CD4-positive, alpha-beta T cell treated with Interleukin-4 for 1 hour (primary cell): Measurements from ENCODE around the gene APBA3.
A peak's percentile ranks its signal among the peaks of the same experiment; 100 is the strongest.

Experiments used
- DNase-seq, 2 donors: peaks; one replicate each; pipeline ENCODE4 v3.0.0-alpha.2; 2020 to 2022

The APBA3 gene

DNA sequence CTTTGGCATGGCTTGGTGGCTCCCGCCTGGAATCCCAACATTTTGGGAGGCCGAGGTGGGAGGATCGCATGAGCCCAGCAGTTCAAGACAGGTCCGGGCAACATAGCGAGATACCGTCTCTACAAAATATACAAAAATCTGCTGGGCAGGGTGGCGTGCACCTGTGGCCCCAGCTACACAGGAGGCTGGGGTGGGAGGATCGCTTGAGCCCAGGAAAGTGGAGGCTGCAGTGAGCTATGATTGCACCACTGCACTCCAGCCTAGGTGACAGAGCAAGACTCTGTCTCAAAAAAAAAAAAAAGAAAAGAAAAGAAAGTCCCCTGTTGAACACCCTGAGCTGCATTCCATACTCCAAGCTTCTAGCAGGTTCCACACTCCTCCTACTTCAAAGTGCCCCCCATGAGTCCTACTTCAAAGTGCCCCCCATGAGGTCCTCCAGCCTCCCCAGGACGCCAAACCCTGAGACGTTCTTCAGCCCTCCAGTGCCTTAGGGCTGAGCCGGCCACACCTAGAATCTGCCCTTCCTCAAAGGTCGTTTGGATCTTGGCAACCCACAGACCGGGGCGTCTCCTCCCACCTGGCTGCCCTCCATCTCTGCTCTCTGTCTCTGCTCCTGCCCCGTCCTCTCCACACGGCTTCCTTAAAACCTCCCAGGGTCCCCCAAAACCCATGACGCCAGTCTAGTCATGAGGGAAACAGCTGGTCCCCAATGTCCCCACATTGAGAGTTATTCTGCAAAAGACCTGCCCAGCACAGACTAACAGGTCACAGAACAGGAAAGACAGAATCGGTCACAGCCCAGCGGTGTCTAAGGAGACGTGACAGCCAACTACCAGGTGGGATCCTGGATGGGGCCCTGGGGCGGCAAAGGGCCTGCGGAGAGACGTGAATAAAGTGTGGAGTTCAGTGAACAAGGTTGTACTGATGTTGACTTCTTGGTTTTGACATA lies 48.6 kb downstream of the APBA3 start:
- no peak for DNase-seq

DNA sequence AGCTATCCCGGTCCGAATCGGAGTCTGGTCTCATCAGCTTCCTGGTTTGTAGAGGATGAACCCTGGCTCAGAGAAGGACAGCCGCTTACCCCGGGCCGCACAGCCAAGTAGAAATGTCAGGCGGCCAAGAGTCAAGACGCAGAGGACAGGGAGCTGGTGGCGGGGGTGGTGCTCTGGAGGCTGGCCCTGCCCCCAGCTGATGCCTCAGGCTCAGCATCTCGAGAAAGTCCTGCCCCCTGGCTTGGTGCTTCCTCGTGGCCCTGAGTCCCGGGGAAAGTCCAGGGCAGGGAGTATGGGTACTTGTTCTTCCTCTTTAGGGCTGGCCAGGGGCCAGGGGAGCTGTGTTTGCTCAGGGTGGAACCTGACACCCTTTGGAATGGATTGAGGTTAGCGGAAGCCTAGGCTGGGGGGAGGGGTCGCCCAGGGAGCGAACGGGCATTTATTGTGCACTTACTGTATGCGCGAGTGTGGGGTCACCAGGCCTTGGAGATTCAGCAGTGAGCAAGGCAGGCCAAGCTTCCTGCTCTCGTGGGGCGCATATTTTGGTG lies 51.2 kb downstream of the APBA3 start:
- DNase-seq: peak in 1 of 2 donors; percentile 78

DNA sequence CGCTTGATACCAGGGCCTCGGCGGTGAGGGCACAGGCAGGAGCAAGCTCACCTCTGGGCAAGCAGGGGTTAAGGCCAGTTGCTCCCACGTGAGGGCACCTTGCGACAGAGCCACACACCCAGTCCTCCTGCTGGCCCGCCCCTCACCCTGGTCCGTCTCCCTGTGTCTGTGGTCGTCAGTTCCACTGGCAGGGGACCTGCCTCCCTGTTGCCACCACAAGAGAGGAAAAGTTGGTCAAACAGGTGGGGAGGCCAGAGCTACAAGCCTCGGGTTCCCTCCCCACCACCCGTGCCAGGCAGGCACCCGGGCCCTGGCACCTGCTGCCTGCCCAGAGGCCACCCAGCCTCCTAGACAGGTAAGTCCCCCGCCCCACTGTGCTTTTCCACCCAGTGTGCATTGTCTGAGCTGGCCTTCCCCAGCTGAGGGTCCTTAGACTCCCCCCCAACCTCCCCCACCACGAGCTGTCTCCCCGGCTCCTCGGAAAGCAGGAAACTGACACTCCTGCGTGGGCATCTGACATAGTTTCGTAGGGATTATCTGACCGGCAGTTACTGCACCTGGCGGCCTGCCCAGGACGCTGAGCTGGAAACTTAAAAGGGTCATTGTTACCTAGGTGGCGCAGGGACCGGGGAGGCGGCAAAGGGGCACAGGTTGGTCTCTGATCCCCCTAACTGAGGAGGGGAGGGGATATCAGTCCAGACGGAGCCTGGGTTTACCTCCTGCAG lies 53.1 kb downstream of the APBA3 start, which contains the start of gene TJP3:
TSS of gene TJP3 (plus strand) at position 178 of the 725 bp plus-strand sequence. CDS start 20,049 bp downstream, outside the sequence.
- DNase-seq: no peak

DNA sequence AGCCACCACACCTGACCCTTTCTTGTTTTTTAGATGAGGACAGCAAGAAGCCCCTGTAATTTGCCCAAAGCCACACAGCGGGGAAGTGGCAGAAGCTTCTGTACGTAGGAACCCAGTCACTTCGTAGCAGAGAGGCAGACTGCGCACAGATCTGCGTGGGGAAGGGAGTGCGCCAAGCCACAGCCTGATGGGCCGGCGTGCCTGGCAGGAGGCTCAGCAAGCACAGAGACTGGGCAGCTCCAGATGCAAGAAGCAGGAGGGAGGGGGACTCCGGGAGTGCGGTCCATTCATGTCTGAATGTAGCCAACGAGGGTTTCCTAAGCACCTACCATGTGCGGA lies 53.7 kb downstream of the APBA3 start:
- no peak for DNase-seq

DNA sequence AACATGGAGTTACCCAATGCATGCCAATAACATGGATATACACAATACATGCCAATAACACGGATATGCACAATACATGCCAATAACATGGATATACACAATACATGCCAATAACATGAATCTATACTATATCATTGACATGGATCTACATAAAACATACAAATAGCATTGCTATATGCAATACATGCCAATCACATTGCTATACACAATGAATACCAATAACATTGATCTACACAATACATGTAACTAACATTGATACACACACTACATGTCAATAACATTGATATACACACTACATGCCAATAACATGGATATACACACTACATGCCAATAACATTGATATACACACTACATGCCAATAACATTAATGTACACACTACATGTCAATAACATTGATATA lies 60.3 kb downstream of the APBA3 start:
- DNase-seq: no peak
